ENCODE measurements around the gene MOB3A. TPM values are rescaled to one million over a fixed set of nuclear protein-coding genes. Genes with fewer than 3 reads are reported as not detected.

Gene MOB3A
- total and polyA plus RNA-seq, 2 of the 13 experiments (the other 11 are each of a cell fraction or from before 2014, with no cell fraction given) = 3.5 to 17.8 TPM

DNA sequence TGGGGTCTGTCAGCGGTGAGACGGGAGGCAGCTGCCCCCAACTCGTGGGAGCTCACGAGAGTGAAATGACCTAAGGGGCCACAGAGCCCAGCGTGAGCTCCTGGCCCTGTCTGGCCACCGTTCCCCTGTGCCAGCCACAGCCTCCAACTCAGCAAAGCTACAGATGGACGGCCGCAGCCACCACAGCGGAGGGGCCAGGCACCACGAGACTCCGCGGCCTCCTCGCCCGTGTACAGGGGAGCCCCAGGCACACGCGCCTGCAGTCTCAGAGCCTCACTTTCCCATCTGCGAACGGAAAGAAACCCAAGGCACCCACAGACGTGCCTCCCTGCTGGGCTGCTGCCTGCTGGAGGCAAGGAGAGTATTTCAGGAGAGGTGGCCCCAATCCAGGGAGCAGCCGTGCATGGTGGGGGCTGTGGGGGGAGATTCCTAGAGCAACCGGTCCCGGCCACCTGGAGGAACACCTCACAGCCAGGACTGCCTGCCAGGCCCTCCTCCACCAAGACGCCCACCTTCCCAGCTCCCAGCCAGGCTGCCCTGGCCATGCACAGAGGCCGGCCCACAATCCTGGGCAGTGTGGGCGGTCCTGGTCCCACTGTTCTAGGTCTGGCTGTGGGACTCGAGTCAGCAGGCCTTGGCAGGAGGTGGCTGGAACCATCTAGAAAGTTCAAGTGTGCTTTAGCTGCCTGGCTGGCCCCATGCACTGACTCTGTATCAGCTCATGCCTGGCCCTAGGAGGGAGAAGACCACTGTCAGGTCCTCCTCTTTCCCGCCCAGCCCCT lies 47.0 kb downstream of the MOB3A start (continued):
- TF ChIP-seq, protein P1, sequence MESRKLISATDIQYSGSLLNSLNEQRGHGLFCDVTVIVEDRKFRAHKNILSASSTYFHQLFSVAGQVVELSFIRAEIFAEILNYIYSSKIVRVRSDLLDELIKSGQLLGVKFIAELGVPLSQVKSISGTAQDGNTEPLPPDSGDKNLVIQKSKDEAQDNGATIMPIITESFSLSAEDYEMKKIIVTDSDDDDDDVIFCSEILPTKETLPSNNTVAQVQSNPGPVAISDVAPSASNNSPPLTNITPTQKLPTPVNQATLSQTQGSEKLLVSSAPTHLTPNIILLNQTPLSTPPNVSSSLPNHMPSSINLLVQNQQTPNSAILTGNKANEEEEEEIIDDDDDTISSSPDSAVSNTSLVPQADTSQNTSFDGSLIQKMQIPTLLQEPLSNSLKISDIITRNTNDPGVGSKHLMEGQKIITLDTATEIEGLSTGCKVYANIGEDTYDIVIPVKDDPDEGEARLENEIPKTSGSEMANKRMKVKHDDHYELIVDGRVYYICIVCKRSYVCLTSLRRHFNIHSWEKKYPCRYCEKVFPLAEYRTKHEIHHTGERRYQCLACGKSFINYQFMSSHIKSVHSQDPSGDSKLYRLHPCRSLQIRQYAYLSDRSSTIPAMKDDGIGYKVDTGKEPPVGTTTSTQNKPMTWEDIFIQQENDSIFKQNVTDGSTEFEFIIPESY (CRISPR knock-in tag; IDR thresholded peaks at IDR 0.05) = peak; percentile 69
- TF ChIP-seq ESRRA (CRISPR knock-in tag; IDR thresholded peaks at IDR 0.05; ENCODE audit: low read depth) (peak; percentile 5; the same call in 1 of the 2 replicates), RBM39 (IDR thresholded peaks at IDR 0.05; ENCODE audit: low read depth, low read length, poor library complexity, severe bottlenecking) (peak; percentile 24), CHD2 (IDR thresholded peaks at IDR 0.05; ENCODE audit: low read depth, low read length) (no peak), ONECUT2 (CRISPR knock-in tag; IDR thresholded peaks at IDR 0.05) (no peak), HOXD1 (CRISPR knock-in tag; IDR thresholded peaks at IDR 0.05) (no peak), ARHGAP35 (CRISPR knock-in tag; IDR thresholded peaks at IDR 0.05; ENCODE audit: borderline replicate concordance) (0 out of 2 replicates have a peak, but pooled peaks have one; percentile 9), RXRA (CRISPR knock-in tag; IDR thresholded peaks at IDR 0.05) (peak; percentile 38), NRL (CRISPR knock-in tag; IDR thresholded peaks at IDR 0.05; ENCODE audit: borderline replicate concordance) (peak; percentile 38; the same call in 1 of the 2 replicates), SRY (CRISPR knock-in tag; IDR thresholded peaks at IDR 0.05) (0 out of 2 replicates have a peak, but pooled peaks have one; percentile 3), BCL6 (CRISPR knock-in tag; IDR thresholded peaks at IDR 0.05) (0 out of 2 replicates have a peak, but pooled peaks have one; percentile 21), IRF2 (CRISPR knock-in tag; IDR thresholded peaks at IDR 0.05) (0 out of 2 replicates have a peak, but pooled peaks have one; percentile 7), ZSCAN9 (CRISPR knock-in tag; IDR thresholded peaks at IDR 0.05; ENCODE audit: borderline replicate concordance) (no peak), HHEX (CRISPR knock-in tag; IDR thresholded peaks at IDR 0.05) (0 out of 2 replicates have a peak, but pooled peaks have one; percentile 14)
- TF ChIP-seq, protein P2, sequence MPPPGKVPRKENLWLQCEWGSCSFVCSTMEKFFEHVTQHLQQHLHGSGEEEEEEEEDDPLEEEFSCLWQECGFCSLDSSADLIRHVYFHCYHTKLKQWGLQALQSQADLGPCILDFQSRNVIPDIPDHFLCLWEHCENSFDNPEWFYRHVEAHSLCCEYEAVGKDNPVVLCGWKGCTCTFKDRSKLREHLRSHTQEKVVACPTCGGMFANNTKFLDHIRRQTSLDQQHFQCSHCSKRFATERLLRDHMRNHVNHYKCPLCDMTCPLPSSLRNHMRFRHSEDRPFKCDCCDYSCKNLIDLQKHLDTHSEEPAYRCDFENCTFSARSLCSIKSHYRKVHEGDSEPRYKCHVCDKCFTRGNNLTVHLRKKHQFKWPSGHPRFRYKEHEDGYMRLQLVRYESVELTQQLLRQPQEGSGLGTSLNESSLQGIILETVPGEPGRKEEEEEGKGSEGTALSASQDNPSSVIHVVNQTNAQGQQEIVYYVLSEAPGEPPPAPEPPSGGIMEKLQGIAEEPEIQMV (CRISPR knock-in tag; IDR thresholded peaks at IDR 0.05; ENCODE audit: low read depth) = 0 out of 2 replicates have a peak, but pooled peaks have one; percentile 32
- TF ChIP-seq, protein P3, sequence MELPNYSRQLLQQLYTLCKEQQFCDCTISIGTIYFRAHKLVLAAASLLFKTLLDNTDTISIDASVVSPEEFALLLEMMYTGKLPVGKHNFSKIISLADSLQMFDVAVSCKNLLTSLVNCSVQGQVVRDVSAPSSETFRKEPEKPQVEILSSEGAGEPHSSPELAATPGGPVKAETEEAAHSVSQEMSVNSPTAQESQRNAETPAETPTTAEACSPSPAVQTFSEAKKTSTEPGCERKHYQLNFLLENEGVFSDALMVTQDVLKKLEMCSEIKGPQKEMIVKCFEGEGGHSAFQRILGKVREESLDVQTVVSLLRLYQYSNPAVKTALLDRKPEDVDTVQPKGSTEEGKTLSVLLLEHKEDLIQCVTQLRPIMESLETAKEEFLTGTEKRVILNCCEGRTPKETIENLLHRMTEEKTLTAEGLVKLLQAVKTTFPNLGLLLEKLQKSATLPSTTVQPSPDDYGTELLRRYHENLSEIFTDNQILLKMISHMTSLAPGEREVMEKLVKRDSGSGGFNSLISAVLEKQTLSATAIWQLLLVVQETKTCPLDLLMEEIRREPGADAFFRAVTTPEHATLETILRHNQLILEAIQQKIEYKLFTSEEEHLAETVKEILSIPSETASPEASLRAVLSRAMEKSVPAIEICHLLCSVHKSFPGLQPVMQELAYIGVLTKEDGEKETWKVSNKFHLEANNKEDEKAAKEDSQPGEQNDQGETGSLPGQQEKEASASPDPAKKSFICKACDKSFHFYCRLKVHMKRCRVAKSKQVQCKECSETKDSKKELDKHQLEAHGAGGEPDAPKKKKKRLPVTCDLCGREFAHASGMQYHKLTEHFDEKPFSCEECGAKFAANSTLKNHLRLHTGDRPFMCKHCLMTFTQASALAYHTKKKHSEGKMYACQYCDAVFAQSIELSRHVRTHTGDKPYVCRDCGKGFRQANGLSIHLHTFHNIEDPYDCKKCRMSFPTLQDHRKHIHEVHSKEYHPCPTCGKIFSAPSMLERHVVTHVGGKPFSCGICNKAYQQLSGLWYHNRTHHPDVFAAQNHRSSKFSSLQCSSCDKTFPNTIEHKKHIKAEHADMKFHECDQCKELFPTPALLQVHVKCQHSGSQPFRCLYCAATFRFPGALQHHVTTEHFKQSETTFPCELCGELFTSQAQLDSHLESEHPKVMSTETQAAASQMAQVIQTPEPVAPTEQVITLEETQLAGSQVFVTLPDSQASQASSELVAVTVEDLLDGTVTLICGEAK (IDR thresholded peaks at IDR 0.05) = no peak
- TF ChIP-seq, protein P3 (CRISPR knock-in tag; IDR thresholded peaks at IDR 0.05) = peak; percentile 8; the same call in 1 of the 2 replicates

Data from HepG2 (cell line).